Measurements from ENCODE around the gene PLPP6.
A peak's percentile ranks its signal among the peaks of the same experiment; 100 is the strongest.
"Not testable (repeated sequence)": the region's sequence is repeated elsewhere in the genome, so short reads cannot be mapped to it uniquely, and the experiment has no call there.

PLPP6 gene

GRCh38 chr9:4662108-4662988 lies at the start of gene PLPP6:
PLPP6 (plus strand) TSS chr9:4662294; CDS start chr9:4662376, 82 bp downstream.
- peak; percentile 78 for DNase-seq

GRCh38 chr9:4614627-4615026 lies 47.5 kb upstream of the PLPP6 start:
- DNase-seq = no peak

- DNase-seq = no peak
Observed at GRCh38 chr9:4615251-4615650, 46.8 kb upstream of the PLPP6 start.

GRCh38 chr9:4615778-4616177 lies 46.3 kb upstream of the PLPP6 start:
- DNase-seq = no peak

- DNase-seq = no peak
Observed at GRCh38 chr9:4617752-4618151, 44.3 kb upstream of the PLPP6 start.

- no peak for DNase-seq
Observed at GRCh38 chr9:4618700-4619099, 43.4 kb upstream of the PLPP6 start.

GRCh38 chr9:4620057-4620765 lies 41.9 kb upstream of the PLPP6 start:
- DNase-seq = no peak

GRCh38 chr9:4620881-4621555 lies 41.1 kb upstream of the PLPP6 start:
- no peak for DNase-seq

GRCh38 chr9:4622016-4622415 lies 40.1 kb upstream of the PLPP6 start:
- no peak for DNase-seq

GRCh38 chr9:4630836-4631235 lies 31.3 kb upstream of the PLPP6 start:
- no peak for DNase-seq

- DNase-seq = no peak
Observed at GRCh38 chr9:4638968-4639367, 23.1 kb upstream of the PLPP6 start.

- DNase-seq = no peak
Observed at GRCh38 chr9:4639420-4639819, 22.7 kb upstream of the PLPP6 start.

GRCh38 chr9:4640027-4640426 lies 22.1 kb upstream of the PLPP6 start:
- DNase-seq = peak; percentile 46

GRCh38 chr9:4642351-4642750 lies 19.7 kb upstream of the PLPP6 start:
- DNase-seq = no peak

GRCh38 chr9:4654084-4654483 lies 8.0 kb upstream of the PLPP6 start:
- DNase-seq = peak; percentile 16

GRCh38 chr9:4654538-4654937 lies 7.6 kb upstream of the PLPP6 start:
- no peak for DNase-seq

GRCh38 chr9:4656196-4656595 lies 5.9 kb upstream of the PLPP6 start:
- not testable (repeated sequence) for DNase-seq

- no peak for DNase-seq
Observed at GRCh38 chr9:4656621-4657020, 5.5 kb upstream of the PLPP6 start.

GRCh38 chr9:4657426-4658159 lies 4.5 kb upstream of the PLPP6 start:
- no peak for DNase-seq

- DNase-seq = not testable (repeated sequence)
Observed at GRCh38 chr9:4660665-4661064, 1.4 kb upstream of the PLPP6 start.

GRCh38 chr9:4661165-4661564 lies 929 bp upstream of the PLPP6 start:
- DNase-seq = no peak

GRCh38 chr9:4661611-4662010 lies 483 bp upstream of the PLPP6 start:
- peak; percentile 19 for DNase-seq

Data from CD4-positive, alpha-beta T cell treated with Interleukin-12 subunit alpha and Interleukin-12 subunit beta, for 1 hour (primary cell).